ENCODE results near the gene COL13A1.

Gene COL13A1

GRCh38 chr10:69963835-69964710, 162.4 kb downstream of the COL13A1 start:
- no peak for DNase-seq (ENCODE audit: low spot score)

- DNase-seq (ENCODE audit: low spot score): no peak
Measured at GRCh38 chr10:69965086-69965485, 163.4 kb downstream of the COL13A1 start.

- no peak for DNase-seq (ENCODE audit: low spot score)
Measured at GRCh38 chr10:69965919-69966662, 164.4 kb downstream of the COL13A1 start.

GRCh38 chr10:69968830-69969229, 167.1 kb downstream of the COL13A1 start:
- no peak for DNase-seq (ENCODE audit: low spot score)

- no peak for DNase-seq (ENCODE audit: low spot score)
Measured at GRCh38 chr10:69969977-69970376, 168.3 kb downstream of the COL13A1 start.

GRCh38 chr10:69972981-69973397, 171.3 kb downstream of the COL13A1 start:
- DNase-seq (ENCODE audit: low spot score): no peak

GRCh38 chr10:69973678-69974077, 172.0 kb downstream of the COL13A1 start:
- DNase-seq (ENCODE audit: low spot score): no peak

- DNase-seq (ENCODE audit: low spot score): no peak
Measured at GRCh38 chr10:69974551-69975155, 172.9 kb downstream of the COL13A1 start.

GRCh38 chr10:69976795-69977546, 175.3 kb downstream of the COL13A1 start:
- DNase-seq (ENCODE audit: low spot score): no peak

- no peak for DNase-seq (ENCODE audit: low spot score)
Measured at GRCh38 chr10:69979174-69979573, 177.5 kb downstream of the COL13A1 start.

GRCh38 chr10:69980672-69981071, 179.0 kb downstream of the COL13A1 start:
- DNase-seq (ENCODE audit: low spot score): no peak

- no peak for DNase-seq (ENCODE audit: low spot score)
Measured at GRCh38 chr10:69988094-69988493, 186.4 kb downstream of the COL13A1 start.

GRCh38 chr10:69991151-69991550, 189.4 kb downstream of the COL13A1 start:
- DNase-seq (ENCODE audit: low spot score): no peak

GRCh38 chr10:69994262-69994661, 192.6 kb downstream of the COL13A1 start:
- DNase-seq (ENCODE audit: low spot score): no peak

- no peak for DNase-seq (ENCODE audit: low spot score)
Measured at GRCh38 chr10:69996611-69997010, 194.9 kb downstream of the COL13A1 start.

- DNase-seq (ENCODE audit: low spot score): no peak
Measured at GRCh38 chr10:70000262-70000661, 198.6 kb downstream of the COL13A1 start.

GRCh38 chr10:70007116-70007820, 205.6 kb downstream of the COL13A1 start:
- DNase-seq (ENCODE audit: low spot score): no peak

Measured in hematopoietic multipotent progenitor cell treated with erythropoietin and hydrocortisone succinate and interleukin-3 and kit ligand, for 17 days (in vitro differentiated cells).